H9 (cell line): ENCODE measurements around the gene EPHB2. TPM values are rescaled to one million over a fixed set of nuclear protein-coding genes. Genes with fewer than 3 reads are reported as not detected.

Experiments used
- DNase-seq: peaks from one replicate; pipeline ENCODE4 v3.0.0-alpha.2; 2017
- H2AFZ ChIP-seq: one replicate; pipeline ENCODE4 v1.6.1; 2013; ENCODE audit warnings: mild to moderate bottlenecking, low read length, control low read depth, moderate library complexity
- H2AK5ac ChIP-seq: 2 replicates; pipeline ENCODE4 v1.6.1; 2013; ENCODE audit warnings: low read length, control low read depth, mixed read lengths; ENCODE audit not compliant: insufficient read length
- H2BK120ac ChIP-seq: one replicate; pipeline ENCODE4 v1.6.1; 2013; ENCODE audit warnings: low read depth, mild to moderate bottlenecking, low read length, control low read depth, inconsistent platforms; ENCODE audit not compliant: poor library complexity, severe bottlenecking
- H2BK12ac ChIP-seq: 2 replicates; pipeline ENCODE4 v1.6.1; 2013; ENCODE audit warnings: low read length, control low read depth, mixed read lengths, low read depth; ENCODE audit not compliant: insufficient read length
- H2BK15ac ChIP-seq: 2 replicates; pipeline ENCODE4 v1.6.1; 2013; ENCODE audit warnings: low read depth, low read length, control low read depth
- H2BK20ac ChIP-seq: one replicate; pipeline ENCODE4 v1.6.1; 2013; ENCODE audit warnings: low read depth, mild to moderate bottlenecking, low read length, control low read depth, inconsistent platforms; ENCODE audit not compliant: poor library complexity, severe bottlenecking
- H2BK5ac ChIP-seq: 2 replicates; pipeline ENCODE4 v1.6.1; 2013; ENCODE audit warnings: low read length, control low read depth, mixed read lengths; ENCODE audit not compliant: insufficient read length
- H3K14ac ChIP-seq: 2 replicates; pipeline ENCODE4 v1.6.1; 2013; ENCODE audit warnings: low read length, control low read depth; ENCODE audit not compliant: insufficient read depth
- H3K18ac ChIP-seq: 2 replicates; pipeline ENCODE4 v1.6.1; 2013; ENCODE audit warnings: low read depth, mild to moderate bottlenecking, mixed read lengths, low read length, control low read depth; ENCODE audit not compliant: insufficient read length
- H3K23ac ChIP-seq: 2 replicates; pipeline ENCODE4 v1.6.1; 2013; ENCODE audit warnings: low read length, control low read depth, mixed read lengths, low read depth; ENCODE audit not compliant: insufficient read length
- H3K23me2 ChIP-seq: 2 replicates; pipeline ENCODE4 v1.6.1; 2013; ENCODE audit warnings: low read depth, mild to moderate bottlenecking, mixed read lengths, low read length, control low read depth; ENCODE audit not compliant: insufficient read length, poor library complexity, severe bottlenecking
- H3K27ac ChIP-seq: 2 replicates; pipeline ENCODE4 v1.5.1; 2013; ENCODE audit warnings: low read length, control low read depth, mixed read lengths, low read depth; ENCODE audit not compliant: insufficient read length
- H3K27me3 ChIP-seq: 2 replicates; pipeline ENCODE4 v1.6.1; 2013; ENCODE audit warnings: low read length, control low read depth, inconsistent platforms; ENCODE audit not compliant: insufficient read depth
- H3K4ac ChIP-seq: 2 replicates; pipeline ENCODE4 v1.6.1; 2013; ENCODE audit warnings: low read depth, mild to moderate bottlenecking, control low read depth, inconsistent platforms, low read length, moderate library complexity
- H3K4me1 ChIP-seq: 2 replicates; pipeline ENCODE4 v1.6.1; 2013; ENCODE audit warnings: low read length, control low read depth, inconsistent platforms; ENCODE audit not compliant: insufficient read depth
- H3K4me2 ChIP-seq: 2 replicates; pipeline ENCODE4 v1.6.1; 2013; ENCODE audit warnings: low read length, control low read depth, mixed read lengths; ENCODE audit not compliant: insufficient read length, insufficient read depth
- H3K56ac ChIP-seq: 2 replicates; pipeline ENCODE4 v1.6.1; 2013; ENCODE audit warnings: low read depth, mild to moderate bottlenecking, mixed read lengths, low read length, control low read depth; ENCODE audit not compliant: insufficient read length
- H3K79me1 ChIP-seq: 2 replicates; pipeline ENCODE4 v1.6.1; 2013; ENCODE audit warnings: low read depth, mild to moderate bottlenecking, moderate library complexity, low read length, control low read depth, inconsistent platforms; ENCODE audit not compliant: insufficient read depth, poor library complexity, severe bottlenecking
- H3K79me2 ChIP-seq: 2 replicates; pipeline ENCODE4 v1.6.1; 2013; ENCODE audit warnings: low read length, control low read depth, inconsistent platforms; ENCODE audit not compliant: insufficient read depth
- H3K9ac ChIP-seq: 2 replicates; pipeline ENCODE4 v1.6.1; 2013; ENCODE audit warnings: low read length, control low read depth, mixed read lengths; ENCODE audit not compliant: insufficient read length; ENCODE audit errors: extremely low read depth
- H3K9me3 ChIP-seq: one replicate; pipeline ENCODE4 v1.6.1; 2013; ENCODE audit warnings: low read depth, low read length, inconsistent platforms; ENCODE audit not compliant: control insufficient read depth
- H3T11ph ChIP-seq: one replicate; pipeline ENCODE4 v1.6.1; 2013; ENCODE audit warnings: mild to moderate bottlenecking, low read length, control low read depth, inconsistent platforms
- H4K20me1 ChIP-seq: one replicate; pipeline ENCODE4 v1.6.1; 2013; ENCODE audit not compliant: control insufficient read depth, insufficient read length, insufficient read depth
- H4K5ac ChIP-seq: 2 replicates; pipeline ENCODE4 v1.6.1; 2013; ENCODE audit warnings: low read depth, mild to moderate bottlenecking, mixed read lengths, low read length, control low read depth; ENCODE audit not compliant: insufficient read length
- H4K8ac ChIP-seq: replicated peaks from 2 replicates; pipeline ENCODE4 v1.6.1; 2013; ENCODE audit warnings: low read length, control low read depth, mixed read lengths, low read depth; ENCODE audit not compliant: insufficient read length
- H4K91ac ChIP-seq: 2 replicates; pipeline ENCODE4 v1.6.1; 2013; ENCODE audit warnings: low read depth, mild to moderate bottlenecking, moderate library complexity, mixed read lengths, low read length, control low read depth; ENCODE audit not compliant: insufficient read length
- H3K27ac Mint-ChIP-seq, 3 experiments: 2 replicates in 2 of 3; 3 replicates in 1 of 3; pipeline ENCODE4 v1.8.0; 2020 to 2021; ENCODE audit warnings: mixed read lengths in 3 of 3, mild to moderate bottlenecking in 1 of 3, moderate library complexity in 1 of 3
- H3K27me3 Mint-ChIP-seq: 2 replicates; pipeline ENCODE4 v1.8.0; 2021; ENCODE audit warnings: low read depth, mild to moderate bottlenecking, moderate library complexity, mixed read lengths
- H3K36me3 Mint-ChIP-seq, 3 experiments: 2 replicates in 2 of 3; 3 replicates in 1 of 3; pipeline ENCODE4 v1.8.0; 2020 to 2021; ENCODE audit warnings: low read depth in 3 of 3, mixed read lengths in 3 of 3; ENCODE audit not compliant: insufficient read depth in 1 of 3
- H3K4me1 Mint-ChIP-seq, 2 experiments: 2 replicates each; pipeline ENCODE4 v1.8.0; 2020; ENCODE audit warnings: mixed read lengths in 2 of 2
- H3K4me3 Mint-ChIP-seq, 2 experiments: 2 replicates in 1 of 2; 3 replicates in 1 of 2; pipeline ENCODE4 v1.8.0; 2020 to 2021; ENCODE audit warnings: mild to moderate bottlenecking in 2 of 2, mixed read lengths in 2 of 2, moderate library complexity in 1 of 2
- H3K9me3 Mint-ChIP-seq, 2 experiments: 2 replicates in 1 of 2; 3 replicates in 1 of 2; pipeline ENCODE4 v1.8.0; 2020; ENCODE audit warnings: mild to moderate bottlenecking in 2 of 2, mixed read lengths in 2 of 2, moderate library complexity in 1 of 2
- CTCF ChIP-seq: fragments of 200-600 bp; sonication (generic); conservative IDR thresholded peaks from 3 replicates; pipeline ENCODE4 v1.8.0; 2021; ENCODE audit warnings: antibody characterized with exemption, mild to moderate bottlenecking
- WGBS: extraction: QIAGEN DNeasy Blood & Tissue Kit; methylation state at CpG from one replicate; pipeline ENCODE4 v1.1.7; 2013; ENCODE audit warnings: missing lambda C conversion rate, low lambda C conversion rate, mixed read lengths; ENCODE audit not compliant: insufficient read length; ENCODE audit errors: extremely low coverage; 5-methylcytosine and 5-hydroxymethylcytosine counted together
- total RNA-seq: library from RNA; stranded (reverse); gene quantifications from 2 replicates; pipeline ENCODE4 v1.2.1, GENCODE V29; 2021

Gene EPHB2
- total RNA-seq, 1 experiment from 2014 or later = 9.5 TPM

GRCh38 chr1:22709891-22710700 is 543 bp upstream of the EPHB2 start:
- peak overlapping the region; percentile 21 for H3K4me2 ChIP-seq
- no peak overlapping the region for H2BK120ac ChIP-seq
- no peak overlapping the region for H2BK20ac ChIP-seq
- H3K4me1 ChIP-seq = no peaks in the 10 kb centered on the region
- no peaks in the 10 kb centered on the region; a peak in 1 of 7 replicates for H3K36me3 Mint-ChIP-seq
- H3K4me3 Mint-ChIP-seq = peak overlapping the region; percentile 61 to 81
- no peak overlapping the region for H3K9ac ChIP-seq
- no peak overlapping the region for H2BK12ac ChIP-seq
- H4K8ac ChIP-seq = no peak overlapping the region
- H2AFZ ChIP-seq = no peak overlapping the region
- peak; percentile 55 for DNase-seq
- H4K5ac ChIP-seq = no peak overlapping the region
- H3K56ac ChIP-seq = no peak overlapping the region
- H3K18ac ChIP-seq = no peak overlapping the region
- H2AK5ac ChIP-seq = no peak overlapping the region
- H3K4ac ChIP-seq = no peak overlapping the region
- H2BK15ac ChIP-seq = no peak overlapping the region
- H3K4me1 Mint-ChIP-seq = peaks cover 11 to 32% of the 10 kb centered on the region in 2 experiments
- no peak overlapping the region; a peak in 1 of 7 replicates for H3K27ac Mint-ChIP-seq
- TF ChIP-seq CTCF = no peak
- H3K27me3 Mint-ChIP-seq = peaks cover 61% of the 10 kb centered on the region
- H2BK5ac ChIP-seq = no peak overlapping the region
- H3K79me1 ChIP-seq = no peaks in the 10 kb centered on the region
- no peak overlapping the region for H3K14ac ChIP-seq
- H4K20me1 ChIP-seq = no peaks in the 10 kb centered on the region
- no peaks in the 10 kb centered on the region; a peak in 1 of 5 replicates for H3K9me3 Mint-ChIP-seq
- peaks cover 4% of the 10 kb centered on the region for H3K23me2 ChIP-seq
- no peak overlapping the region for H3T11ph ChIP-seq
- no peak overlapping the region for H3K27ac ChIP-seq
- WGBS = no CpG with 5 or more reads among the region's 50 CpGs
- no peaks in the 10 kb centered on the region for H3K79me2 ChIP-seq
- H3K23ac ChIP-seq = no peak overlapping the region
- no peaks in the 10 kb centered on the region for H3K9me3 ChIP-seq
- peaks cover 5% of the 10 kb centered on the region; the same call in 1 of the 2 replicates for H3K27me3 ChIP-seq
- no peak overlapping the region for H4K91ac ChIP-seq
